HEK293 (cell line): ENCODE measurements around the gene ANKRD23.
A peak's percentile ranks its signal among the peaks of the same experiment; 100 is the strongest.

Experiments used
- CTCF ChIA-PET: fragments of 350-600 bp; formaldehyde crosslinking; extraction: SDS; loops from one replicate; lab custom pipeline; 2021; ENCODE audit warnings: antibody characterized with exemption; lab: Yijun Ruan, JAX
- POLR2A ChIA-PET: fragments of 300-600 bp; formaldehyde crosslinking; extraction: SDS; loops from one replicate; lab custom pipeline; 2020; ENCODE audit warnings: antibody characterized with exemption, inconsistent platforms; lab: Yijun Ruan, JAX
- H3K27ac ChIP-seq: fragments of 200-500 bp; sonication (Bioruptor generic); 2 replicates; pipeline ENCODE4 v1.5.1; 2014; ENCODE audit warnings: low read depth, low read length, control low read depth, inconsistent platforms; ENCODE audit errors: extremely low read depth
- H3K36me3 ChIP-seq, 2 experiments: fragments of 200-500 bp in 1 of 2; sonication (Bioruptor generic) in 1 of 2; 1 replicate in 1 of 2; 2 replicates in 1 of 2; pipeline ENCODE4 v1.5.1; 2014 to 2017; ENCODE audit warnings: inconsistent platforms in 2 of 2, low read length in 2 of 2; ENCODE audit not compliant: control insufficient read depth in 2 of 2, insufficient read depth in 1 of 2
- H3K4me1 ChIP-seq: fragments of 200-500 bp; sonication (Bioruptor generic); 2 replicates; pipeline ENCODE4 v1.5.1; 2014; ENCODE audit warnings: mild to moderate bottlenecking, low read length, inconsistent platforms; ENCODE audit not compliant: control insufficient read depth, insufficient read depth
- H3K4me3 ChIP-seq: 2 replicates; pipeline ENCODE4 v1.5.1; 2011; ENCODE audit warnings: low read depth, mild to moderate bottlenecking, control low read depth, low read length, moderate library complexity
- H3K9me3 ChIP-seq: fragments of 200-500 bp; sonication (Bioruptor generic); 2 replicates; pipeline ENCODE4 v1.5.1; 2014; ENCODE audit warnings: low read depth, low read length, inconsistent platforms; ENCODE audit not compliant: control insufficient read depth, insufficient read depth
- GLIS1 ChIP-seq: fragments of 450-650 bp; formaldehyde crosslinking; IDR thresholded peaks from 2 replicates; pipeline ENCODE4 v1.5.1; 2016; ENCODE audit warnings: missing biosample characterization, missing genetic modification characterization
- GLIS2 ChIP-seq: fragments of 450-650 bp; formaldehyde crosslinking; IDR thresholded peaks from 2 replicates; pipeline ENCODE4 v1.5.1; 2016; ENCODE audit warnings: missing biosample characterization, missing genetic modification characterization
- KLF8 ChIP-seq: fragments of 450-650 bp; formaldehyde crosslinking; IDR thresholded peaks from 2 replicates; pipeline ENCODE4 v1.5.1; 2016; ENCODE audit warnings: missing biosample characterization, missing genetic modification characterization
- PRDM6 ChIP-seq: fragments of 450-650 bp; formaldehyde crosslinking; IDR thresholded peaks from 2 replicates; pipeline ENCODE4 v1.5.1; 2017; ENCODE audit warnings: missing biosample characterization, missing genetic modification characterization
- SALL2 ChIP-seq: fragments of 450-650 bp; formaldehyde crosslinking; IDR thresholded peaks from 2 replicates; pipeline ENCODE4 v1.5.0; 2017; ENCODE audit warnings: missing biosample characterization, mild to moderate bottlenecking, missing genetic modification characterization, borderline replicate concordance
- TCF7L2 ChIP-seq: IDR thresholded peaks from 2 replicates; pipeline ENCODE4 v1.6.1; 2011; ENCODE audit warnings: low read depth, mild to moderate bottlenecking, inconsistent platforms, low read length, moderate library complexity, borderline replicate concordance
- ZNF121 ChIP-seq: fragments of 450-650 bp; formaldehyde crosslinking; IDR thresholded peaks from 2 replicates; pipeline ENCODE4 v1.5.1; 2016; ENCODE audit warnings: missing biosample characterization, missing genetic modification characterization
- ZNF184 ChIP-seq: fragments of 450-650 bp; IDR thresholded peaks from 2 replicates; pipeline ENCODE4 v1.5.1; 2018; ENCODE audit warnings: missing biosample characterization, mild to moderate bottlenecking, missing genetic modification characterization
- ZNF211 ChIP-seq: fragments of 450-650 bp; formaldehyde crosslinking; IDR thresholded peaks from 2 replicates; pipeline ENCODE4 v1.5.1; 2016; ENCODE audit warnings: low read depth, missing biosample characterization, missing genetic modification characterization
- ZNF335 ChIP-seq: fragments of 450-650 bp; formaldehyde crosslinking; conservative IDR thresholded peaks from 2 replicates; pipeline ENCODE4 v1.5.1; 2016; ENCODE audit warnings: missing biosample characterization, missing genetic modification characterization
- ZNF473 ChIP-seq: fragments of 450-650 bp; formaldehyde crosslinking; IDR thresholded peaks from 2 replicates; pipeline ENCODE4 v1.5.1; 2017; ENCODE audit warnings: missing biosample characterization, missing genetic modification characterization
- ZNF548 ChIP-seq: fragments of 450-650 bp; formaldehyde crosslinking; IDR thresholded peaks from 2 replicates; pipeline ENCODE4 v1.5.1; 2016; ENCODE audit warnings: missing biosample characterization, missing genetic modification characterization
- ZNF600 ChIP-seq: fragments of 450-650 bp; formaldehyde crosslinking; IDR thresholded peaks from 2 replicates; pipeline ENCODE4 v1.5.1; 2016; ENCODE audit warnings: missing biosample characterization, missing genetic modification characterization
- TF ChIP-seq, protein P1 (sequence below): fragments of 450-650 bp; formaldehyde crosslinking; IDR thresholded peaks from 2 replicates; pipeline ENCODE4 v1.5.1; 2017; ENCODE audit warnings: missing biosample characterization, missing genetic modification characterization
- TF ChIP-seq, protein P2 (sequence below): fragments of 450-650 bp; formaldehyde crosslinking; IDR thresholded peaks from 2 replicates; pipeline ENCODE4 v1.5.1; 2016; ENCODE audit warnings: missing biosample characterization, missing genetic modification characterization, low read depth

ANKRD23 gene

GRCh38 chr2:96857667-96858372 is 14.0 kb upstream of the ANKRD23 start, which contains the start of gene ANKRD39 (continued):
- TF ChIP-seq, protein P1, sequence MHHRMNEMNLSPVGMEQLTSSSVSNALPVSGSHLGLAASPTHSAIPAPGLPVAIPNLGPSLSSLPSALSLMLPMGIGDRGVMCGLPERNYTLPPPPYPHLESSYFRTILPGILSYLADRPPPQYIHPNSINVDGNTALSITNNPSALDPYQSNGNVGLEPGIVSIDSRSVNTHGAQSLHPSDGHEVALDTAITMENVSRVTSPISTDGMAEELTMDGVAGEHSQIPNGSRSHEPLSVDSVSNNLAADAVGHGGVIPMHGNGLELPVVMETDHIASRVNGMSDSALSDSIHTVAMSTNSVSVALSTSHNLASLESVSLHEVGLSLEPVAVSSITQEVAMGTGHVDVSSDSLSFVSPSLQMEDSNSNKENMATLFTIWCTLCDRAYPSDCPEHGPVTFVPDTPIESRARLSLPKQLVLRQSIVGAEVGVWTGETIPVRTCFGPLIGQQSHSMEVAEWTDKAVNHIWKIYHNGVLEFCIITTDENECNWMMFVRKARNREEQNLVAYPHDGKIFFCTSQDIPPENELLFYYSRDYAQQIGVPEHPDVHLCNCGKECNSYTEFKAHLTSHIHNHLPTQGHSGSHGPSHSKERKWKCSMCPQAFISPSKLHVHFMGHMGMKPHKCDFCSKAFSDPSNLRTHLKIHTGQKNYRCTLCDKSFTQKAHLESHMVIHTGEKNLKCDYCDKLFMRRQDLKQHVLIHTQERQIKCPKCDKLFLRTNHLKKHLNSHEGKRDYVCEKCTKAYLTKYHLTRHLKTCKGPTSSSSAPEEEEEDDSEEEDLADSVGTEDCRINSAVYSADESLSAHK (tag by site-specific recombination) = 0 out of 2 replicates have a peak, but pooled peaks have one; percentile 10

- ChIA-PET POLR2A (interaction anchor here (0.9 to 3.3 kb wide), 12 partner anchors 11 to 255 kb away, joined by 3 to 39 read pairs (median 6); partner anchors contain the start of genes ANKRD23, ANKRD36, CNNM3 and CNNM4), CTCF (interaction anchor here (0.5 to 4.1 kb wide), 43 partner anchors 9 to 255 kb away, joined by 3 to 115 read pairs (median 4); partner anchors contain the start of genes ANKRD23 and ANKRD36)
- H3K4me3 ChIP-seq = peak overlapping the region; percentile 77
- TF ChIP-seq ZNF184 (tag by site-specific recombination) = no peak
- TF ChIP-seq ZNF600 (tag by site-specific recombination) = peak; percentile 80
- peak; percentile 5; the same call in 1 of the 2 replicates for TF ChIP-seq ZNF335 (tag by site-specific recombination)
- TF ChIP-seq GLIS1 (tag by site-specific recombination) = 0 out of 2 replicates have a peak, but pooled peaks have one; percentile 20
- TF ChIP-seq GLIS2 (tag by site-specific recombination) = peak; percentile 48
- H3K27ac ChIP-seq = peak overlapping the region; percentile 78
- H3K4me1 ChIP-seq = no peaks in the 10 kb centered on the region
- H3K9me3 ChIP-seq = no peaks in the 10 kb centered on the region
- H3K36me3 ChIP-seq = peaks cover 8 to 40% of the 10 kb centered on the region in 2 experiments; a peak in 2 of 3 replicates
Measured at GRCh38 chr2:96856776-96857666, 13.2 kb upstream of the ANKRD23 start.

GRCh38 chr2:96853321-96853720 is 9.5 kb upstream of the ANKRD23 start:
- H3K4me3 ChIP-seq = no peak overlapping the region
- H3K27ac ChIP-seq = no peak overlapping the region
- no peaks in the 10 kb centered on the region for H3K4me1 ChIP-seq
- no peak for TF ChIP-seq KLF8 (tag by site-specific recombination)
- TF ChIP-seq, protein P2, sequence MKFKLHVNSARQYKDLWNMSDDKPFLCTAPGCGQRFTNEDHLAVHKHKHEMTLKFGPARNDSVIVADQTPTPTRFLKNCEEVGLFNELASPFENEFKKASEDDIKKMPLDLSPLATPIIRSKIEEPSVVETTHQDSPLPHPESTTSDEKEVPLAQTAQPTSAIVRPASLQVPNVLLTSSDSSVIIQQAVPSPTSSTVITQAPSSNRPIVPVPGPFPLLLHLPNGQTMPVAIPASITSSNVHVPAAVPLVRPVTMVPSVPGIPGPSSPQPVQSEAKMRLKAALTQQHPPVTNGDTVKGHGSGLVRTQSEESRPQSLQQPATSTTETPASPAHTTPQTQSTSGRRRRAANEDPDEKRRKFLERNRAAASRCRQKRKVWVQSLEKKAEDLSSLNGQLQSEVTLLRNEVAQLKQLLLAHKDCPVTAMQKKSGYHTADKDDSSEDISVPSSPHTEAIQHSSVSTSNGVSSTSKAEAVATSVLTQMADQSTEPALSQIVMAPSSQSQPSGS (tag by site-specific recombination) = no peak
- no peak for TF ChIP-seq ZNF473 (tag by site-specific recombination)
- TF ChIP-seq ZNF548 = no peak
- no peak for TF ChIP-seq SALL2 (tag by site-specific recombination)
- peaks cover 28 to 47% of the 10 kb centered on the region in 2 experiments; a peak in 2 of 3 replicates for H3K36me3 ChIP-seq
- POLR2A ChIA-PET = interaction anchor here (0.5 kb wide), 1 partner anchor 158 kb away, joined by 3 read pairs; no protein-coding TSS in a partner anchor
- no peaks in the 10 kb centered on the region for H3K9me3 ChIP-seq
- CTCF ChIA-PET = interaction anchor here (0.6 to 1.1 kb wide), 3 partner anchors 15 to 98 kb away, joined by 3 read pairs; no protein-coding TSS in a partner anchor

DNA sequence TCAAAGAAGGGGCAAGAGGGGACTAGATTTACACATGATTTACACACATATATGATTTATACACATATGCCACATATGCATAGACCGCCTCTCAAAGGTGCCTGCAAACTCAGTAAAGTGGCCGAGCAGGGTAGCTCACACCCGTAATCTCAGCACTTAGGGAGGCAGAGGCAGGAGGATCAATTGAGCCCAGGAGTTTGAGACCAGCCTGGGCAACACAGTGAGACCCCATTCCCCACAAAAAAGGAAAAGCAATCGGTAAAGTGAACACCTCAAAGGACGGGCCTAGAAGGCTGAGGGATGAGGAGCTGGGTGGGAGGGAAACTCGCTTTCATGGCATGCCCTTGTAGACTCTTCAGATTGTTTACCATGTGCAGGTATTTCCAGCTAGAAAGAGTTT is 8.8 kb upstream of the ANKRD23 start:
- POLR2A ChIA-PET = interaction anchor here (0.5 to 0.7 kb wide), 2 partner anchors 159 to 1540 kb away, joined by 3 to 4 read pairs; no protein-coding TSS in a partner anchor
- Histone ChIP-seq H3K9me3 (no peaks in the 10 kb centered on the region), H3K4me1 (no peaks in the 10 kb centered on the region), H3K36me3 (peaks cover 28 to 53% of the 10 kb centered on the region in 2 experiments), H3K27ac (no peak overlapping the region), H3K4me3 (no peak overlapping the region)
- no peak for TF ChIP-seq PRDM6 (tag by site-specific recombination)
- TF ChIP-seq TCF7L2 = no peak
- TF ChIP-seq ZNF211 (tag by site-specific recombination) = no peak
- peak; percentile 56; the same call in 1 of the 2 replicates for TF ChIP-seq ZNF121 (tag by site-specific recombination)
- CTCF ChIA-PET = interaction anchor here (0.6 to 2.2 kb wide), 3 partner anchors 16 to 99 kb away, joined by 3 to 9 read pairs (median 3); no protein-coding TSS in a partner anchor
